GM18868 (cell line): Measurements from ENCODE around the gene RNGTT.
"Not testable (repeated sequence)": the region's sequence is repeated elsewhere in the genome, so short reads cannot be mapped to it uniquely, and the experiment has no call there.

Experiments
- ATAC-seq: cut with Tn5 transposase; IDR thresholded peaks from one replicate; pipeline ENCODE4 v1.9.1; 2021; ENCODE audit warnings: mild to moderate bottlenecking, moderate library complexity; ENCODE audit not compliant: unreplicated experiment

Gene RNGTT

GRCh38 chr6:88869263-88870020, 94.0 kb downstream of the RNGTT start:
- no peak for ATAC-seq

- no peak for ATAC-seq
These were observed 95.3 kb downstream of the RNGTT start for GRCh38 chr6:88867841-88868731.

- ATAC-seq = no peak
These were observed 96.6 kb downstream of the RNGTT start for GRCh38 chr6:88866856-88867255.

GRCh38 chr6:88865275-88865674, 98.1 kb downstream of the RNGTT start:
- no peak for ATAC-seq

- ATAC-seq = no peak
These were observed 98.9 kb downstream of the RNGTT start for GRCh38 chr6:88864359-88865054.

- no peak for ATAC-seq
These were observed 103.1 kb downstream of the RNGTT start for GRCh38 chr6:88860310-88860709.

GRCh38 chr6:88858455-88858854, 105.0 kb downstream of the RNGTT start:
- ATAC-seq = no peak

- no peak for ATAC-seq
These were observed 106.9 kb downstream of the RNGTT start for GRCh38 chr6:88856566-88856965.

- no peak for ATAC-seq
These were observed 107.8 kb downstream of the RNGTT start for GRCh38 chr6:88855541-88856147.

- ATAC-seq = no peak
These were observed 110.6 kb downstream of the RNGTT start for GRCh38 chr6:88852775-88853174.

GRCh38 chr6:88852000-88852399, 111.4 kb downstream of the RNGTT start:
- ATAC-seq = no peak

- no peak for ATAC-seq
These were observed 114.5 kb downstream of the RNGTT start for GRCh38 chr6:88848870-88849269.

- no peak for ATAC-seq
These were observed 120.4 kb downstream of the RNGTT start for GRCh38 chr6:88843040-88843439.

- no peak for ATAC-seq
These were observed 121.1 kb downstream of the RNGTT start for GRCh38 chr6:88842320-88842719.

GRCh38 chr6:88840796-88841539, 122.5 kb downstream of the RNGTT start:
- no peak for ATAC-seq

GRCh38 chr6:88840289-88840688, 123.1 kb downstream of the RNGTT start:
- ATAC-seq = no peak

GRCh38 chr6:88839280-88839679, 124.1 kb downstream of the RNGTT start:
- ATAC-seq = no peak

GRCh38 chr6:88835210-88835609, 128.2 kb downstream of the RNGTT start:
- ATAC-seq = no peak

- not testable (repeated sequence) for ATAC-seq
These were observed 130.3 kb downstream of the RNGTT start for GRCh38 chr6:88833071-88833470.

- ATAC-seq = not testable (repeated sequence)
These were observed 135.8 kb downstream of the RNGTT start for GRCh38 chr6:88827599-88827998.
